IMR-90 (cell line): ENCODE measurements around the gene MBTPS1. TPM values are rescaled to one million over a fixed set of nuclear protein-coding genes. Genes with fewer than 3 reads are reported as not detected.

Experiments
- ATAC-seq: fragments of 200-7000 bp; cut with Tn5 transposase; 2 replicates; pipeline ENCODE4 v1.9.1; 2020; ENCODE audit warnings: low read depth, mild to moderate bottlenecking, moderate library complexity
- BruUV-seq: library from RNA; stranded (reverse); fragments of 400-500 nt; replicated peaks from 2 replicates; lab custom pipeline; 2021; lab: Mats Ljungman, UMichigan
- CTCF ChIA-PET: fragments of 300-600 bp; formaldehyde crosslinking; extraction: SDS; loops from one replicate; lab custom pipeline; 2021; ENCODE audit warnings: antibody characterized with exemption; lab: Yijun Ruan, JAX
- POLR2A ChIA-PET: fragments of 300-600 bp; sonication (Branson Sonifier 250); formaldehyde crosslinking; loops from one replicate; lab custom pipeline; 2022; ENCODE audit warnings: antibody characterized with exemption; ENCODE audit not compliant: unreplicated experiment; lab: Charles Lee
- DNase-seq: peaks from one replicate; pipeline ENCODE4 v3.0.0; 2013
- H2AFZ ChIP-seq: replicated peaks from 2 replicates; pipeline ENCODE3; 2013; ENCODE audit warnings: low read length, mild to moderate bottlenecking; ENCODE audit not compliant: poor library complexity
- H2AK5ac ChIP-seq: 2 replicates; pipeline ENCODE4 v1.6.1; 2013; ENCODE audit warnings: low read depth, low read length, inconsistent platforms
- H2AK9ac ChIP-seq: replicated peaks from 2 replicates; pipeline ENCODE3; 2013; ENCODE audit warnings: mild to moderate bottlenecking, low read depth, low read length, moderate library complexity; ENCODE audit not compliant: poor library complexity
- H2BK120ac ChIP-seq: 2 replicates; pipeline ENCODE4 v1.6.1; 2013; ENCODE audit warnings: low read depth, low read length, inconsistent platforms
- H2BK15ac ChIP-seq: 3 replicates; pipeline ENCODE4 v1.6.1; 2013; ENCODE audit warnings: low read depth, low read length, inconsistent platforms
- H2BK20ac ChIP-seq: 2 replicates; pipeline ENCODE4 v1.6.1; 2013; ENCODE audit warnings: low read depth, mild to moderate bottlenecking, inconsistent platforms, low read length, moderate library complexity
- H2BK5ac ChIP-seq: 2 replicates; pipeline ENCODE4 v1.6.1; 2013; ENCODE audit warnings: mild to moderate bottlenecking, low read depth, low read length, inconsistent platforms; ENCODE audit not compliant: poor library complexity, severe bottlenecking
- H3K14ac ChIP-seq: replicated peaks from 2 replicates; pipeline ENCODE4 v1.6.1; 2013; ENCODE audit warnings: low read depth, low read length, inconsistent platforms
- H3K18ac ChIP-seq: 2 replicates; pipeline ENCODE4 v1.6.1; 2013; ENCODE audit warnings: low read depth, low read length, control low read depth
- H3K23ac ChIP-seq: 2 replicates; pipeline ENCODE4 v1.6.1; 2013; ENCODE audit warnings: low read depth, low read length, inconsistent platforms
- H3K27ac ChIP-seq: 2 replicates; pipeline ENCODE4 v1.5.1; 2013; ENCODE audit warnings: mild to moderate bottlenecking, control low read depth, low read length; ENCODE audit not compliant: insufficient read depth
- H3K27me3 ChIP-seq: 2 replicates; pipeline ENCODE4 v1.6.1; 2013; ENCODE audit warnings: low read length; ENCODE audit not compliant: control insufficient read depth, insufficient read depth
- H3K36me3 ChIP-seq: 2 replicates; pipeline ENCODE4 v1.6.1; 2013; ENCODE audit warnings: low read length, mixed read lengths; ENCODE audit not compliant: control insufficient read depth, insufficient read depth
- H3K4ac ChIP-seq: 2 replicates; pipeline ENCODE4 v1.6.1; 2013; ENCODE audit warnings: low read depth, low read length, inconsistent platforms
- H3K4me1 ChIP-seq: 2 replicates; pipeline ENCODE4 v1.6.1; 2013; ENCODE audit warnings: low read length, mixed read lengths; ENCODE audit not compliant: control insufficient read depth, insufficient read depth
- H3K4me2 ChIP-seq: 2 replicates; pipeline ENCODE4 v1.6.1; 2013; ENCODE audit warnings: low read depth, mild to moderate bottlenecking, control low read depth, low read length, moderate library complexity
- H3K4me3 ChIP-seq: 2 replicates; pipeline ENCODE4 v1.5.1; 2013; ENCODE audit warnings: low read depth, mild to moderate bottlenecking, control low read depth, low read length, moderate library complexity; ENCODE audit not compliant: insufficient read depth
- H3K56ac ChIP-seq: 2 replicates; pipeline ENCODE4 v1.6.1; 2013; ENCODE audit warnings: low read length, inconsistent platforms; ENCODE audit not compliant: insufficient read depth; ENCODE audit errors: extremely low read depth
- H3K79me1 ChIP-seq, 2 experiments: 2 replicates each; pipeline ENCODE4 v1.6.1; 2013; ENCODE audit warnings: low read length in 2 of 2, inconsistent platforms in 1 of 2, low read depth in 1 of 2
- H3K9ac ChIP-seq: 2 replicates; pipeline ENCODE4 v1.6.1; 2013; ENCODE audit warnings: low read depth, low read length, control low read depth
- H3K9me1 ChIP-seq: 2 replicates; pipeline ENCODE4 v1.6.1; 2013; ENCODE audit warnings: low read length, inconsistent platforms; ENCODE audit not compliant: insufficient read depth
- H3K9me3 ChIP-seq: 2 replicates; pipeline ENCODE4 v1.6.1; 2013; ENCODE audit warnings: low read length; ENCODE audit not compliant: control insufficient read depth, insufficient read depth
- H4K20me1 ChIP-seq: 2 replicates; pipeline ENCODE4 v1.6.1; 2013; ENCODE audit warnings: low read length, inconsistent platforms; ENCODE audit not compliant: insufficient read depth
- H4K5ac ChIP-seq: 2 replicates; pipeline ENCODE4 v1.6.1; 2013; ENCODE audit warnings: mild to moderate bottlenecking, low read depth, low read length, control low read depth
- H4K8ac ChIP-seq, 2 experiments: 2 replicates each; pipeline ENCODE4 v1.6.1; 2013; ENCODE audit warnings: low read depth in 2 of 2, low read length in 2 of 2, control low read depth in 1 of 2, inconsistent platforms in 1 of 2
- H4K91ac ChIP-seq: 2 replicates; pipeline ENCODE4 v1.6.1; 2013; ENCODE audit warnings: low read depth, low read length, inconsistent platforms; ENCODE audit not compliant: insufficient read depth
- BHLHE40 ChIP-seq: fragments of 150-350 bp; IDR thresholded peaks from 2 replicates; pipeline ENCODE4 v1.6.1; 2016; ENCODE audit warnings: mild to moderate bottlenecking, low read depth, low read length
- ELK1 ChIP-seq: fragments of 150-350 bp; IDR thresholded peaks from 2 replicates; pipeline ENCODE4 v1.6.1; 2016; ENCODE audit warnings: low read depth, mild to moderate bottlenecking, low read length, moderate library complexity, borderline replicate concordance
- FOS ChIP-seq: fragments of 150-350 bp; IDR thresholded peaks from 2 replicates; pipeline ENCODE4 v1.6.1; 2016; ENCODE audit warnings: low read depth, low read length
- MAZ ChIP-seq: IDR thresholded peaks from 2 replicates; pipeline ENCODE4 v1.6.1; 2012; ENCODE audit warnings: low read depth, mild to moderate bottlenecking, low read length, improper control_type of control experiment, moderate library complexity, borderline replicate concordance
- MXI1 ChIP-seq: IDR thresholded peaks from 2 replicates; pipeline ENCODE4 v1.6.1; 2012; ENCODE audit warnings: low read depth, mild to moderate bottlenecking, low read length, moderate library complexity, borderline replicate concordance
- NFE2L2 ChIP-seq: fragments of 150-350 bp; IDR thresholded peaks from 2 replicates; pipeline ENCODE4 v1.6.1; 2016; ENCODE audit warnings: low read depth, mild to moderate bottlenecking, low read length
- RAD21 ChIP-seq: IDR thresholded peaks from 2 replicates; pipeline ENCODE4 v1.6.1; 2012; ENCODE audit warnings: low read length, improper control_type of control experiment
- RCOR1 ChIP-seq: IDR thresholded peaks from 2 replicates; pipeline ENCODE4 v1.6.1; 2012; ENCODE audit warnings: mild to moderate bottlenecking, low read length, improper control_type of control experiment; ENCODE audit not compliant: insufficient replicate concordance
- RFX5 ChIP-seq: IDR thresholded peaks from 2 replicates; pipeline ENCODE4 v1.8.0; 2012; ENCODE audit warnings: low read depth, mild to moderate bottlenecking, low read length, moderate library complexity
- SMC3 ChIP-seq: fragments of 150-350 bp; IDR thresholded peaks from 2 replicates; pipeline ENCODE4 v1.6.1; 2016; ENCODE audit warnings: low read depth, mild to moderate bottlenecking, antibody characterized with exemption, low read length, moderate library complexity
- USF2 ChIP-seq: fragments of 150-350 bp; IDR thresholded peaks from 2 replicates; pipeline ENCODE4 v1.6.1; 2017; ENCODE audit warnings: mild to moderate bottlenecking, antibody characterized with exemption, low read length, low read depth
- WGBS, 2 experiments: methylation state at CpG; one replicate each; pipeline versions ENCODE4 v1.1.5 to v1.1.7; 2013; ENCODE audit warnings: missing lambda C conversion rate in 2 of 2; ENCODE audit not compliant: insufficient read length in 1 of 2; ENCODE audit errors: extremely low coverage in 2 of 2; 5-methylcytosine and 5-hydroxymethylcytosine counted together
- dilution Hi-C: fragments of 300-500 bp; cut with HindIII; formaldehyde crosslinking; loops from one replicate; pipeline ENCODE4 v1.14.3; 2018; ENCODE audit warnings: low sequenced_read_pairs; ENCODE audit not compliant: unreplicated experiment
- in situ Hi-C: fragments of 300-500 bp; cut with MboI; formaldehyde crosslinking; loops from 3 replicates; pipeline ENCODE4 v1.14.3; 2019; ENCODE audit warnings: low sequenced_read_pairs, inconsistent platforms, mixed read lengths
- intact Hi-C: fragments of 100-400 bp; cut with micrococcal nuclease; formaldehyde crosslinking; loops from 2 replicates; pipeline ENCODE4 v1.10.0; 2022
- polyA plus RNA-seq, 3 experiments: library from polyadenylated mRNA; depleted of rRNA; stranded (reverse); fragments of >200 nt; gene quantifications; 2 replicates each; pipeline ENCODE4 v1.2.3, GENCODE V29; 2012; ENCODE audit warnings: low replicate concordance in 1 of 3
- total RNA-seq: library from RNA; depleted of rRNA; stranded (reverse); fragments of >200 nt; gene quantifications from 2 replicates; pipeline ENCODE4 v1.2.3, GENCODE V29; 2012
- TF ChIP-seq, protein P1 (sequence below): conservative IDR thresholded peaks from 2 replicates; pipeline ENCODE4 v1.5.1; 2012; ENCODE audit warnings: mild to moderate bottlenecking, low read depth, low read length, improper control_type of control experiment

MBTPS1 gene
- total and polyA plus RNA-seq, 2 of the 4 experiments (the other 2 are of a cell fraction): 59.0 to 70.4 TPM

DNA sequence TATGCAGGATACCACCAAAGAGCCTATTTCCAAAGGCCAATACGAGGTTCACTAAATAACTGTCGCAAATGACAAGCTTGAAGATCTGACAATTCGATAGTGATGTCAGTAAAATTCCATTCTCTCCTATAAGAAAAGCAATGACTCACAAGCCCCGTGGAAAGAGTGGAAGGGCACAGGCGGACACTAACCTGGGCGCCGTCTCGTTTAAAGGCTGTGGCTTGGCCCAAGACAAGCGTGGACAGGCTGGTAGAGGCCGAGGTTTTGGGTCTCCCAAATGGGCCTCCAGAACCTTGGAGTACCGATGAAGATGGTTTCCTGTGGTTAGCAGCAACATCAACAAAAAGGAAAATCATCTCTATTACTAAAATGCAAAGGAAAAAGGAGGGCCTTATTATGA, 57.6 kb downstream of the MBTPS1 start:
- Histone ChIP-seq H4K5ac (no peak overlapping the region), H3K9ac (no peak overlapping the region), H3K4ac (no peak overlapping the region), H2BK5ac (no peak overlapping the region), H3K4me1 (peaks cover 1% of the 10 kb centered on the region; the same call in 1 of the 2 replicates), H2BK120ac (no peak overlapping the region), H2AK5ac (no peak overlapping the region), H3K9me3 (no peaks in the 10 kb centered on the region), H3K79me1 (peaks cover 0 to 4% of the 10 kb centered on the region in 2 experiments; a peak in 1 of 4 replicates), H3K4me2 (no peak overlapping the region), H3K9me1 (no peaks in the 10 kb centered on the region), H3K23ac (no peak overlapping the region), H2AK9ac (no peak overlapping the region), H4K91ac (no peak overlapping the region), H3K18ac (no peak overlapping the region), H3K14ac (no peak overlapping the region), H3K4me3 (no peak overlapping the region), H2BK20ac (no peak overlapping the region), H2BK15ac (no peak overlapping the region), H2AFZ (no peak overlapping the region), H3K36me3 (peaks cover 59% of the 10 kb centered on the region), H4K8ac (no peak overlapping the region), H4K20me1 (0 out of 2 replicates have a peak, but pooled peaks cover 3% of the 10 kb centered on the region), H3K27me3 (no peaks in the 10 kb centered on the region), H3K56ac (no peak overlapping the region), H3K27ac (no peak overlapping the region)
- dilution Hi-C loops: no loop called here
- intact Hi-C loops: no loop called here
- 87% methylated on average over 3 of the region's 11 CpGs; no CpG with 5 or more reads in 1 of the 2 experiments for WGBS, 2 experiments
- POLR2A ChIA-PET: no interaction called here
- ATAC-seq: no peak
- CTCF ChIA-PET: no interaction called here
- TF ChIP-seq NFE2L2: no peak
- TF ChIP-seq MAZ: no peak
- no peak for TF ChIP-seq RCOR1
- TF ChIP-seq MXI1: no peak
- TF ChIP-seq, protein P1, sequence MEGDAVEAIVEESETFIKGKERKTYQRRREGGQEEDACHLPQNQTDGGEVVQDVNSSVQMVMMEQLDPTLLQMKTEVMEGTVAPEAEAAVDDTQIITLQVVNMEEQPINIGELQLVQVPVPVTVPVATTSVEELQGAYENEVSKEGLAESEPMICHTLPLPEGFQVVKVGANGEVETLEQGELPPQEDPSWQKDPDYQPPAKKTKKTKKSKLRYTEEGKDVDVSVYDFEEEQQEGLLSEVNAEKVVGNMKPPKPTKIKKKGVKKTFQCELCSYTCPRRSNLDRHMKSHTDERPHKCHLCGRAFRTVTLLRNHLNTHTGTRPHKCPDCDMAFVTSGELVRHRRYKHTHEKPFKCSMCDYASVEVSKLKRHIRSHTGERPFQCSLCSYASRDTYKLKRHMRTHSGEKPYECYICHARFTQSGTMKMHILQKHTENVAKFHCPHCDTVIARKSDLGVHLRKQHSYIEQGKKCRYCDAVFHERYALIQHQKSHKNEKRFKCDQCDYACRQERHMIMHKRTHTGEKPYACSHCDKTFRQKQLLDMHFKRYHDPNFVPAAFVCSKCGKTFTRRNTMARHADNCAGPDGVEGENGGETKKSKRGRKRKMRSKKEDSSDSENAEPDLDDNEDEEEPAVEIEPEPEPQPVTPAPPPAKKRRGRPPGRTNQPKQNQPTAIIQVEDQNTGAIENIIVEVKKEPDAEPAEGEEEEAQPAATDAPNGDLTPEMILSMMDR: no peak
- no peak for TF ChIP-seq FOS
- TF ChIP-seq USF2: no peak
- TF ChIP-seq RFX5: no peak
- TF ChIP-seq SMC3: no peak
- TF ChIP-seq RAD21: no peak
- TF ChIP-seq ELK1: no peak
- TF ChIP-seq BHLHE40: no peak
- DNase-seq: no peak
- no TSS peak for BruUV-seq
- in situ Hi-C loops: no loop called here
